Endothelial cell of hepatic sinusoid (primary cell): ENCODE measurements around the gene IQCK.

Experiments used
- in situ Hi-C: cut with HindIII; loops from 2 replicates; pipeline ENCODE4 v1.10.0; 2017; ENCODE audit warnings: low sequenced_read_pairs

IQCK gene

GRCh38 chr16:19824216-19824615 lies 106.1 kb downstream of the IQCK start:
- in situ Hi-C loops = no loop called here

- in situ Hi-C loops = loop anchor here (5.0 kb wide), 1 partner anchor 42 kb away; no protein-coding TSS in a partner anchor
Observed at GRCh38 chr16:19829844-19830692, 112.0 kb downstream of the IQCK start.

- in situ Hi-C loops = loop anchor here (5.0 kb wide), 1 partner anchor 41 kb away; no protein-coding TSS in a partner anchor
Observed at GRCh38 chr16:19830902-19831560, 113.0 kb downstream of the IQCK start.

- in situ Hi-C loops = loop anchor here (5.0 kb wide), 1 partner anchor 41 kb away; no protein-coding TSS in a partner anchor
Observed at GRCh38 chr16:19831678-19832077, 113.6 kb downstream of the IQCK start.

- in situ Hi-C loops = loop anchor here (5.0 kb wide), 1 partner anchor 39 kb away; no protein-coding TSS in a partner anchor
Observed at GRCh38 chr16:19833176-19833575, 115.1 kb downstream of the IQCK start.

GRCh38 chr16:19833581-19833980 lies 115.5 kb downstream of the IQCK start:
- in situ Hi-C loops = loop anchor here (5.0 kb wide), 1 partner anchor 39 kb away; no protein-coding TSS in a partner anchor

GRCh38 chr16:19835196-19835595 lies 117.1 kb downstream of the IQCK start:
- in situ Hi-C loops = no loop called here

GRCh38 chr16:19835968-19836421 lies 117.9 kb downstream of the IQCK start:
- in situ Hi-C loops = no loop called here

GRCh38 chr16:19837331-19837980 lies 119.4 kb downstream of the IQCK start:
- in situ Hi-C loops = no loop called here

- in situ Hi-C loops = no loop called here
Observed at GRCh38 chr16:19837984-19838707, 120.1 kb downstream of the IQCK start.

GRCh38 chr16:19840524-19841110 lies 122.5 kb downstream of the IQCK start:
- in situ Hi-C loops = no loop called here

GRCh38 chr16:19841184-19841583 lies 123.1 kb downstream of the IQCK start:
- in situ Hi-C loops = no loop called here

GRCh38 chr16:19842426-19843157 lies 124.5 kb downstream of the IQCK start:
- in situ Hi-C loops = no loop called here

GRCh38 chr16:19843371-19843770 lies 125.3 kb downstream of the IQCK start:
- in situ Hi-C loops = no loop called here

GRCh38 chr16:19844945-19845641 lies 127.0 kb downstream of the IQCK start:
- in situ Hi-C loops = no loop called here

- in situ Hi-C loops = no loop called here
Observed at GRCh38 chr16:19846436-19846835, 128.4 kb downstream of the IQCK start.

- in situ Hi-C loops = no loop called here
Observed at GRCh38 chr16:19848756-19849155, 130.7 kb downstream of the IQCK start.

GRCh38 chr16:19850131-19850817 lies 132.2 kb downstream of the IQCK start:
- in situ Hi-C loops = no loop called here
